Esophagus muscularis mucosa (tissue), 4 donors: ENCODE results near the gene CNIH3.

Experiments
- CTCF ChIP-seq, 3 experiments: fragments of 200-600 bp in 2 of 3; fragments of 450-650 bp in 1 of 3; sonication (generic) in 2 of 3; IDR thresholded peaks; one replicate each; pipeline ENCODE4 v1.5.1; 2017 to 2019; ENCODE audit warnings: antibody characterized with exemption in 3 of 3, mild to moderate bottlenecking in 2 of 3, moderate library complexity in 1 of 3
- EP300 ChIP-seq: sonication (generic); formaldehyde crosslinking; IDR thresholded peaks from one replicate; pipeline ENCODE4 v1.6.1; 2017; ENCODE audit warnings: antibody characterized with exemption
- POLR2A ChIP-seq: fragments of 450-650 bp; IDR thresholded peaks from one replicate; pipeline ENCODE4 v1.6.1; 2017; ENCODE audit warnings: antibody characterized with exemption, moderate library complexity, mild to moderate bottlenecking, low read depth
- POLR2AphosphoS5 ChIP-seq, 2 donors: sonication (generic); formaldehyde crosslinking; IDR thresholded peaks; one replicate each; pipeline ENCODE4 v1.6.1; 2017; ENCODE audit warnings: antibody characterized with exemption in 2 of 2

GRCh38 chr1:224641030-224641429, 24.9 kb downstream of the CNIH3 start:
- TF ChIP-seq CTCF (IDR thresholded peaks at IDR 0.05) (no peak), POLR2A (no peak), POLR2AphosphoS5 (IDR thresholded peaks at IDR 0.05) (no peak), EP300 (no peak)
